Measurements from ENCODE around the gene NDUFV2.

DNA sequence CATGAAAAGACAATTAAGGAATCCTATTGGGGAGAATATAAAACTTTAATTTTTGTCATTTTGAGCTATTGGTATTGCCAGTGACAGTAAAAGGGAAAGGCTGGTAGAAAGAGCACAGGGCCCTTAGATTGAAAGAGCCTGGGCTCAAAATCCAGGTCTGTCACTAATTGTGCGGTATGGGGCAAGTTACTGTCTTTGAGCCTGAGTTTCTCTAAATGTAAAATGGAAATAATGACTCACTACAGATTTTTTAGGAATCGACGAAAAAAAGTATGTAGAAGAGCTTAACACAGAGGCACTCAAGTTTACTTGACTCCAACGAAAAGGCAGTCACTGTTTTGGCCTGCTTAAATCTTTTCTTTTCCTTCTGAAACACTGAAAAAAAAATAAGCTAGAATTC, 7.0 kb downstream of the NDUFV2 start:
- TF ChIP-seq, protein P1, sequence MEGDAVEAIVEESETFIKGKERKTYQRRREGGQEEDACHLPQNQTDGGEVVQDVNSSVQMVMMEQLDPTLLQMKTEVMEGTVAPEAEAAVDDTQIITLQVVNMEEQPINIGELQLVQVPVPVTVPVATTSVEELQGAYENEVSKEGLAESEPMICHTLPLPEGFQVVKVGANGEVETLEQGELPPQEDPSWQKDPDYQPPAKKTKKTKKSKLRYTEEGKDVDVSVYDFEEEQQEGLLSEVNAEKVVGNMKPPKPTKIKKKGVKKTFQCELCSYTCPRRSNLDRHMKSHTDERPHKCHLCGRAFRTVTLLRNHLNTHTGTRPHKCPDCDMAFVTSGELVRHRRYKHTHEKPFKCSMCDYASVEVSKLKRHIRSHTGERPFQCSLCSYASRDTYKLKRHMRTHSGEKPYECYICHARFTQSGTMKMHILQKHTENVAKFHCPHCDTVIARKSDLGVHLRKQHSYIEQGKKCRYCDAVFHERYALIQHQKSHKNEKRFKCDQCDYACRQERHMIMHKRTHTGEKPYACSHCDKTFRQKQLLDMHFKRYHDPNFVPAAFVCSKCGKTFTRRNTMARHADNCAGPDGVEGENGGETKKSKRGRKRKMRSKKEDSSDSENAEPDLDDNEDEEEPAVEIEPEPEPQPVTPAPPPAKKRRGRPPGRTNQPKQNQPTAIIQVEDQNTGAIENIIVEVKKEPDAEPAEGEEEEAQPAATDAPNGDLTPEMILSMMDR (IDR thresholded peaks at IDR 0.05), result no peak
- TF ChIP-seq POLR2A (IDR thresholded peaks at IDR 0.05), result no peak
